G401 (cell line): ENCODE results near the gene ENG. TPM values are rescaled to one million over a fixed set of nuclear protein-coding genes. Genes with fewer than 3 reads are reported as not detected.

Source experiments
- DNase-seq: peaks from one replicate; pipeline ENCODE4 v3.0.0-alpha.2; 2015; ENCODE audit warnings: low spot score
- in situ Hi-C: cut with HindIII; loops from 2 replicates; pipeline ENCODE4 v1.10.0; 2016; ENCODE audit warnings: low sequenced_read_pairs, mixed read lengths
- total RNA-seq: library from RNA; depleted of rRNA; stranded (reverse); fragments of >200 nt; shearing (Covaris generic); gene quantifications from 2 replicates; pipeline ENCODE4 v1.2.3, GENCODE V29; 2014; rRNA removed

The ENG gene
- total RNA-seq, 1 experiment from 2014 or later, result 2.6 TPM

DNA sequence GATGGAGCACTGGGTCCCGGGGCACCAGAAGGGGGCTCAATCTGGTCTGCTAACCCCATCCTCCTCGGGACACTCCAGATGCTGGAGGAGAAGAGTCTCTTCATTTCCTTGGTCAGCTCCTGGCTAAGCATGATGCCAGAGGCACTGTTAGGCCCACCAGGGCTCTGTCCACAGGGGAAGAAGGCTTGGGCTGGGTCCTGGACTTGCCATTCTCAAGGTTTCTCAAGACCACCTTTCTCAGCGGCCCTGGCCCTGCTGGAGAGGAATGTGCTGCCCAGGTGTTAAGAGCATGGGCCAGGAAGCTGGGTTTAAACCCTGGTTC, 83.9 kb downstream of the ENG start:
- DNase-seq, result no peak
- in situ Hi-C loops, result loop anchor here (25.0 kb wide), 1 partner anchor 167 kb away; the partner anchor contains the start of genes DPM2 and PIP5KL1

DNA sequence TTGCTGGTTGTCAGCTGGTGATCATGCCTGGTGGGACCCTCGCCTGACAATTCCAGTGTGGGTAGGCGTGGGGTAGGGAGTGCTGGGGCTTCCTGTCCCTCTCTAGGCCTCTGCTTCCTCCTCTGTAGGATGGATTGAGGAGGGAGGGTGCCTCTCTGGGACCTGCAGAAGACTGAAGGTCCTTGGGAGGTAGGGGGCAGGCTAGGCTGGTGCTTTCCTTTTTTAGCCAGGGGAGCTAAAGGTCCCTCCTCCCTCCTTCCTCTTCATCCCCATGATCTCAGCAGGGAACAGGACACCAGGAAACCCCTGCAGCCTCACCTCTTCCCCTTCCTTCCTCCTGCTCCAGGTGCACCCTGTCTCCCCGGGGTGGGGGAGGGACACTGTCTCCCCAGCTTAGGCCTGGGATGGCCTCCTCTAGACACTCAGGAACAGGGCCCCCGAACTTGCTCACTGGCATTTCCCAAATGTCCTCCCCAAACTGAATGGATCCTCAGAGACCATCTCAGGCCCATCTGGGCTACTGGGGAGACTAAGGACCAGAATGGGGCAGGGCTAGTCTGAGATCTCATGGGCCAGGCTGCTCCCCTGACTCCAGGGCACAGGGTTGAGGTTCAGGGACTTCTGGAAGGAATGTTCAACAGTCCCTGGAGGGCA, 84.4 kb downstream of the ENG start:
- DNase-seq, result no peak
- in situ Hi-C loops, result loop anchor here (25.0 kb wide), 1 partner anchor 167 kb away; the partner anchor contains the start of genes DPM2 and PIP5KL1

DNA sequence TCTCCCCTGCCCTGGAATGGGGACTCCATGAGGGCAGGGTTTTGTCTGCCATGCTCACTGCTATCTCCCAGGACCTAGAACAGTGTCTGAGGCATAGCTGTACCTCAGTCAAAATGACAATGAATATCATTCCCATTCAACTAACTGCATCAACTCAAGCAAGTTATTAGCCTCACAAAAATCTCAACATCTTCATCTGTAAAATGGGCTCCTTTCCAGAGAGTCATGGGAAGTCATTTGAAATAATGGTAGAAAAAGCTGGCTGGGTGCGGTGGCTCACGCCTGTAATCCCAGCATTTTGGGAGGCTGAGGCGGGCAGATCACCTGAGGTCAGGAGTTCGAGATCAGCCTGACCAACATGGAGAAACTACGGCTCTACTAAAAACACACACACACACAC, 85.4 kb downstream of the ENG start:
- no peak for DNase-seq
- in situ Hi-C loops, result loop anchor here (25.0 kb wide), 1 partner anchor 168 kb away; the partner anchor contains the start of genes DPM2 and PIP5KL1

DNA sequence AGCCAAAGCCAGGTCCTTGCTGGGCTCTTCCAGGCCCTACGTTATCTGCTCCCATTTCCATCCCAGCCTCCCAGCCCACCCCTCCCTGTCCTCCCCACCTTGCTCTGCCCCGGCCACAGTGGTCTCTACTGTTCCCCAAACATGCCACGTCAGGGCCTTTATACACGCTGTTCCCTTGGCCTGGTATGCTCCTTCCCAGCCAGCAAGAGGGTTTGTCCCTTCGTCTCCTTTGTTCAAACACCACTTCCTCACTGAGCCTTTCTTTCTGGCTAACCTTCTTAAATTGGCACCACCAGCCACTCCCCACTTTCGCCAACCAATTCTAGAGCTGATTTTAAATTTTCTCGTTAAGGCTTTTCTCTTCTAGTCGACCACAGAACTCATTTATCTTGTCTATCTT, 85.8 kb downstream of the ENG start:
- in situ Hi-C loops, result loop anchor here (25.0 kb wide), 1 partner anchor 169 kb away; the partner anchor contains the start of genes DPM2 and PIP5KL1
- DNase-seq, result no peak

DNA sequence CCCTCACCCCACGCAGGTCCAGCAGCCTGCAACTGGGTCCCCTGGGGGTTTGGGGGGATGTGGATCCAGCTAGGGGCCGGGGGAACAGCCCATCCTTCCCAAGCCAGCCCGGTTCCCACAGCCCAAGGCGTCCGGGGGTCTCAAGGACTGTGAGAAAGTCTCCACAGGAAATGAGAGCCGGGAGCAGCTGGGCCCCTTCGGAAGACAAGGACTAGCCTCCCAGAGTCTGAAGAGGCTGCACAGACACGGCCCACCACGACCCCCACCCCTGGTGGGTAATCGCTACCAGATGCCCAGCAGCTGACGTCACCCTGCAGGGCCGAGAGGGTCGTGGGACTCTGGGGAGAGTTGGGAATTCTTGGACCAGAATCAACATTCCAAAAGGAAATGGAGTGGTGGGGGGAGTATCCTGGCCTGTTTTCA, 86.5 kb downstream of the ENG start:
- in situ Hi-C loops, result loop anchor here (25.0 kb wide), 1 partner anchor 169 kb away; the partner anchor contains the start of genes DPM2 and PIP5KL1
- DNase-seq, result no peak

GRCh38 chr9:127767410-127767809, 87.0 kb downstream of the ENG start:
- in situ Hi-C loops, result loop anchor here (25.0 kb wide), 1 partner anchor 170 kb away; the partner anchor contains the start of genes DPM2 and PIP5KL1
- no peak for DNase-seq

GRCh38 chr9:127765418-127765817, 89.0 kb downstream of the ENG start:
- in situ Hi-C loops, result loop anchor here (25.0 kb wide), 1 partner anchor 172 kb away; the partner anchor contains the start of genes DPM2 and PIP5KL1
- DNase-seq, result no peak

Other genes starting within 250 kb of the ENG start
- gene STXBP1, start 242.4 kb downstream of the ENG start, total RNA-seq, result 2.8 and 11.2 TPM in 2 replicates
- not detected in 2 replicates for gene CFAP157, start 147.7 kb downstream of the ENG start, total RNA-seq
- gene PTRH1, start 139.0 kb downstream of the ENG start, total RNA-seq, result 33.3 and 35.0 TPM in 2 replicates
- not detected in 2 replicates for gene TTC16, start 138.6 kb downstream of the ENG start, total RNA-seq
- 17.9 and 25.0 TPM in 2 replicates for gene TOR2A, start 119.4 kb downstream of the ENG start, total RNA-seq
- 4.6 and 6.5 TPM in 2 replicates for gene SH2D3C, start 76.0 kb downstream of the ENG start, total RNA-seq
- gene CDK9, start 68.6 kb downstream of the ENG start, total RNA-seq, result 103 and 121 TPM in 2 replicates
- 164 and 188 TPM in 2 replicates for gene FPGS, start 51.8 kb downstream of the ENG start, total RNA-seq
- gene AK1, start 23.0 kb upstream of the ENG start, total RNA-seq, result 46.4 and 62.6 TPM in 2 replicates
- gene ST6GALNAC6, start 44.9 kb upstream of the ENG start, total RNA-seq, result 44.8 and 73.0 TPM in 2 replicates
- gene ST6GALNAC4, start 62.4 kb upstream of the ENG start, total RNA-seq, result 31.9 and 32.8 TPM in 2 replicates
- 0.68 and 23.4 TPM in 2 replicates for gene PIP5KL1, start 76.1 kb upstream of the ENG start, total RNA-seq
- gene DPM2, start 83.2 kb upstream of the ENG start, total RNA-seq, result 17.1 and 39.0 TPM in 2 replicates
- 12.4 and 18.6 TPM in 2 replicates for gene EEIG1, start 126.3 kb upstream of the ENG start, total RNA-seq
- gene NAIF1, start 212.7 kb upstream of the ENG start, total RNA-seq, result 5.4 and 6.6 TPM in 2 replicates
- gene SLC25A25, start 213.6 kb upstream of the ENG start, total RNA-seq, result 25.5 and 29.0 TPM in 2 replicates